GM23338 (cell line): ENCODE measurements around the gene RAPGEF4. TPM values are rescaled to one million over a fixed set of nuclear protein-coding genes. Genes with fewer than 3 reads are reported as not detected.

Experiments used
- ATAC-seq: fragments of 200-7000 bp; cut with Tn5 transposase; 3 replicates; pipeline ENCODE4 v1.9.1; 2020
- DNase-seq: peaks from one replicate; pipeline ENCODE4 v3.0.0-alpha.2; 2015; ENCODE audit warnings: low spot score
- H2AFZ ChIP-seq: fragments of 200-600 bp; sonication (generic); 2 replicates; pipeline ENCODE4 v1.8.0; 2016; ENCODE audit warnings: antibody characterized with exemption, mild to moderate bottlenecking, moderate library complexity
- H3F3A ChIP-seq: fragments of 200-600 bp; sonication (generic); replicated peaks from 2 replicates; pipeline ENCODE4 v1.8.0; 2017; ENCODE audit warnings: antibody characterized with exemption, mixed run types, low read depth
- H3K27ac ChIP-seq: fragments of 200-600 bp; sonication (generic); 2 replicates; pipeline ENCODE4 v1.6.1; 2016; ENCODE audit warnings: low read depth
- H3K27me3 ChIP-seq: fragments of 200-600 bp; sonication (generic); 2 replicates; pipeline ENCODE4 v1.8.0; 2016; ENCODE audit warnings: mild to moderate bottlenecking, mixed run types, moderate library complexity; ENCODE audit not compliant: insufficient read depth
- H3K36me3 ChIP-seq: fragments of 200-600 bp; sonication (generic); 2 replicates; pipeline ENCODE4 v1.8.0; 2016; ENCODE audit warnings: mild to moderate bottlenecking; ENCODE audit not compliant: insufficient read depth
- H3K4me1 ChIP-seq: fragments of 200-600 bp; sonication (generic); 2 replicates; pipeline ENCODE4 v1.8.0; 2016; ENCODE audit warnings: mild to moderate bottlenecking, moderate library complexity; ENCODE audit not compliant: insufficient read depth
- H3K4me2 ChIP-seq: fragments of 200-600 bp; sonication (generic); 2 replicates; pipeline ENCODE4 v1.7.1; 2017; ENCODE audit warnings: mixed run types
- H3K4me3 ChIP-seq: fragments of 200-600 bp; sonication (generic); 2 replicates; pipeline ENCODE4 v1.6.1; 2016; ENCODE audit warnings: mixed run types
- H3K79me2 ChIP-seq: fragments of 200-600 bp; sonication (generic); replicated peaks from 2 replicates; pipeline ENCODE4 v1.8.0; 2017; ENCODE audit warnings: mild to moderate bottlenecking; ENCODE audit not compliant: insufficient read depth
- H3K9me2 ChIP-seq: fragments of 200-600 bp; sonication (generic); 2 replicates; pipeline ENCODE4 v1.8.0; 2017; ENCODE audit not compliant: insufficient read depth
- H4K20me1 ChIP-seq: fragments of 200-600 bp; sonication (generic); replicated peaks from 2 replicates; pipeline ENCODE4 v1.8.0; 2017; ENCODE audit warnings: mild to moderate bottlenecking; ENCODE audit not compliant: insufficient read depth
- H3K27ac Mint-ChIP-seq: 2 replicates; pipeline ENCODE4 v1.8.0; 2020; ENCODE audit warnings: inconsistent platforms, mild to moderate bottlenecking, moderate library complexity, mixed read lengths
- H3K27me3 Mint-ChIP-seq: 3 replicates; pipeline ENCODE4 v1.8.0; 2022; ENCODE audit warnings: low read depth, mild to moderate bottlenecking, moderate library complexity, mixed read lengths, inconsistent platforms; ENCODE audit not compliant: insufficient read depth, poor library complexity
- H3K36me3 Mint-ChIP-seq: 3 replicates; pipeline ENCODE4 v1.8.0; 2021; ENCODE audit warnings: low read depth, mild to moderate bottlenecking, inconsistent platforms, moderate library complexity, mixed read lengths
- H3K4me1 Mint-ChIP-seq: 3 replicates; pipeline ENCODE4 v1.8.0; 2020; ENCODE audit warnings: mild to moderate bottlenecking, inconsistent platforms, mixed read lengths
- H3K4me3 Mint-ChIP-seq: 3 replicates; pipeline ENCODE4 v1.8.0; 2021; ENCODE audit warnings: moderate library complexity, mild to moderate bottlenecking, inconsistent platforms, mixed read lengths
- H3K9me3 Mint-ChIP-seq: 3 replicates; pipeline ENCODE4 v1.8.0; 2020; ENCODE audit warnings: moderate library complexity, mild to moderate bottlenecking, inconsistent platforms, mixed read lengths
- CREB1 ChIP-seq: fragments of 250-450 bp; sonication (Bioruptor Pico); IDR thresholded peaks from 2 replicates; pipeline ENCODE4 v1.5.0; 2020; ENCODE audit warnings: low read depth, mild to moderate bottlenecking, moderate library complexity
- CTCF ChIP-seq, 2 experiments: fragments of 200-600 bp in 1 of 2; sonication (generic) in 1 of 2; conservative IDR thresholded peaks; 2 replicates each; pipeline versions ENCODE4 v1.5.1 to v1.6.1; 2016 to 2017; ENCODE audit warnings: antibody characterized with exemption in 2 of 2, low read depth in 2 of 2, mild to moderate bottlenecking in 2 of 2, moderate library complexity in 1 of 2
- EZH2 ChIP-seq: fragments of 200-600 bp; sonication (generic); IDR thresholded peaks from one replicate; pipeline ENCODE4 v1.8.0; 2017; ENCODE audit warnings: antibody characterized with exemption, mild to moderate bottlenecking, low read depth; ENCODE audit not compliant: unreplicated experiment
- EZH2phosphoT487 ChIP-seq: fragments of 200-600 bp; sonication (generic); IDR thresholded peaks from one replicate; pipeline ENCODE4 v1.8.1; 2018; ENCODE audit warnings: antibody characterized with exemption; ENCODE audit not compliant: unreplicated experiment
- JUNB ChIP-seq: IDR thresholded peaks from one replicate; pipeline ENCODE4 v1.6.1; 2016; ENCODE audit warnings: antibody characterized with exemption; ENCODE audit not compliant: unreplicated experiment
- NANOG ChIP-seq: IDR thresholded peaks from 2 replicates; pipeline ENCODE4 v1.6.1; 2016; ENCODE audit warnings: antibody characterized with exemption, borderline replicate concordance
- POLR2AphosphoS5 ChIP-seq: IDR thresholded peaks from 2 replicates; pipeline ENCODE4 v1.6.1; 2016; ENCODE audit warnings: antibody characterized with exemption, low read depth
- REST ChIP-seq: IDR thresholded peaks from one replicate; pipeline ENCODE4 v1.6.1; 2018; ENCODE audit warnings: antibody characterized with exemption; ENCODE audit not compliant: unreplicated experiment
- STAT1 ChIP-seq: IDR thresholded peaks from one replicate; pipeline ENCODE4 v1.6.1; 2016; ENCODE audit warnings: antibody characterized with exemption; ENCODE audit not compliant: unreplicated experiment
- ZNF114 ChIP-seq: fragments of 250-450 bp; sonication (Bioruptor Pico); IDR thresholded peaks from 2 replicates; pipeline ENCODE4 v1.5.0; 2020; ENCODE audit warnings: mild to moderate bottlenecking, moderate library complexity
- ZNF331 ChIP-seq: fragments of 250-450 bp; sonication (Bioruptor Pico); IDR thresholded peaks from 2 replicates; pipeline ENCODE4 v1.5.0; 2020; ENCODE audit warnings: low read depth, mild to moderate bottlenecking, moderate library complexity
- ZNF462 ChIP-seq: fragments of 250-450 bp; sonication (Bioruptor Pico); IDR thresholded peaks from 2 replicates; pipeline ENCODE4 v1.5.0; 2020; ENCODE audit warnings: mild to moderate bottlenecking, moderate library complexity
- polyA plus RNA-seq: library from polyadenylated mRNA; unstranded; fragments of >200 nt; fragmentation: Nextera tagmentation; extraction: Ambion mirVana; gene quantifications from 2 replicates; pipeline ENCODE4 v1.2.1, GENCODE V29; 2016
- total RNA-seq: library from RNA; depleted of rRNA; stranded (reverse); fragments of >200 nt; shearing (Covaris generic); gene quantifications from 2 replicates; pipeline ENCODE4 v1.2.3, GENCODE V29; 2014
- TF ChIP-seq, protein P1 (sequence below): IDR thresholded peaks from 2 replicates; pipeline ENCODE4 v1.6.1; 2016; ENCODE audit warnings: antibody characterized with exemption

Gene RAPGEF4
- total and polyA plus RNA-seq, 2 experiments from 2014 or later, result 1.7 to 4.7 TPM

DNA sequence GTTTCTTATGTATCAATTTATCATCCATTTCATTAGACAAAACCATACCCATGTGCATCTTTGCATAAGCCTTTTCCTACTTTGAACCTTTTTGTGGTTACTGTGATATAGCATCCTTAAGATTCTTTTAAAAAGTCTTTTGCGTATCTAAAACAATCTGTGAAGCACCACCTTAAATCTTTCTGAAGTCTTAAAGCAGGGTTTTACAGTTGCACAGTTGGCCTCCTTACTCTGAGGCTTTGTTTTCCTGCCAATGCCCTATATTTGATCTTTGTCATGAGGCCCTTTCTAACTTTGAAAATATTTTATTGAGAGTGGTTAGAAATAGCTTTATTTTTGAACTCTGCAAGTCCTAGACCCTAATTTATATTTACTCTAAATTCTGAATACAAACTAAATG lies 176.6 kb downstream of the RAPGEF4 start:
- Histone ChIP-seq H2AFZ (no peak overlapping the region), H3K27me3 (no peaks in the 10 kb centered on the region), H3K4me1 (no peaks in the 10 kb centered on the region; the same call in 1 of the 2 replicates), H3K79me2 (no peaks in the 10 kb centered on the region), H3K27ac (no peak overlapping the region), H3K36me3 (no peaks in the 10 kb centered on the region), H4K20me1 (no peaks in the 10 kb centered on the region), H3K4me3 (no peak overlapping the region), H3F3A (no peaks in the 10 kb centered on the region), H3K9me2 (no peaks in the 10 kb centered on the region), H3K4me2 (no peak overlapping the region)
- TF ChIP-seq NANOG, result no peak
- no peak for TF ChIP-seq CTCF (conservative IDR thresholded peaks at IDR 0.05; ENCODE audit: low read depth in 2 of 2)
- TF ChIP-seq, protein P1, sequence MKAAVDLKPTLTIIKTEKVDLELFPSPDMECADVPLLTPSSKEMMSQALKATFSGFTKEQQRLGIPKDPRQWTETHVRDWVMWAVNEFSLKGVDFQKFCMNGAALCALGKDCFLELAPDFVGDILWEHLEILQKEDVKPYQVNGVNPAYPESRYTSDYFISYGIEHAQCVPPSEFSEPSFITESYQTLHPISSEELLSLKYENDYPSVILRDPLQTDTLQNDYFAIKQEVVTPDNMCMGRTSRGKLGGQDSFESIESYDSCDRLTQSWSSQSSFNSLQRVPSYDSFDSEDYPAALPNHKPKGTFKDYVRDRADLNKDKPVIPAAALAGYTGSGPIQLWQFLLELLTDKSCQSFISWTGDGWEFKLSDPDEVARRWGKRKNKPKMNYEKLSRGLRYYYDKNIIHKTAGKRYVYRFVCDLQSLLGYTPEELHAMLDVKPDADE, result no peak
- no peak for TF ChIP-seq ZNF331 (CRISPR knock-in tag)
- no peak for TF ChIP-seq REST
- TF ChIP-seq POLR2AphosphoS5, result no peak
- TF ChIP-seq STAT1, result no peak
- no peak for TF ChIP-seq ZNF114
- no peak for TF ChIP-seq EZH2phosphoT487
- TF ChIP-seq EZH2, result no peak
- no peak for TF ChIP-seq CREB1 (CRISPR knock-in tag)
- TF ChIP-seq JUNB, result no peak
- no peak for TF ChIP-seq ZNF462 (CRISPR knock-in tag)
- peaks cover 9% of the 10 kb centered on the region; the same call in 2 of the 3 replicates for H3K4me1 Mint-ChIP-seq
- DNase-seq (no peak), ATAC-seq (no peak)
- H3K36me3 Mint-ChIP-seq, result no peaks in the 10 kb centered on the region
- no peak overlapping the region for H3K4me3 Mint-ChIP-seq
- H3K9me3 Mint-ChIP-seq, result no peaks in the 10 kb centered on the region
- no peak overlapping the region for H3K27ac Mint-ChIP-seq
- H3K27me3 Mint-ChIP-seq, result peaks cover 3% of the 10 kb centered on the region
